Esophagus muscularis mucosa (tissue), 4 donors: ENCODE measurements around the gene C19orf44. TPM values are rescaled to one million over a fixed set of nuclear protein-coding genes. Genes with fewer than 3 reads are reported as not detected.

Source experiments
- DNase-seq: peaks from one replicate; pipeline ENCODE4 v3.0.0-alpha.2; 2017; ENCODE audit errors: extremely low spot score
- H3K27ac ChIP-seq, 4 donors: fragments of 200-600 bp; sonication (generic); replicated peaks in 1 of 4; 1 replicate in 3 of 4; 2 replicates in 1 of 4; pipeline ENCODE4 v1.5.1; 2016 to 2019; ENCODE audit warnings: mild to moderate bottlenecking in 1 of 4
- H3K27me3 ChIP-seq, 4 donors: fragments of 200-600 bp; sonication (generic); one replicate each; pipeline versions ENCODE4 v1.5.1 to v1.6.0; 2016 to 2019
- H3K36me3 ChIP-seq, 4 donors: fragments of 200-600 bp; sonication (generic); one replicate each; pipeline ENCODE4 v1.5.1; 2016 to 2019
- H3K4me1 ChIP-seq, 4 donors: fragments of 200-600 bp; sonication (generic); one replicate each; pipeline ENCODE4 v1.5.1; 2016 to 2019
- H3K4me3 ChIP-seq, 4 donors: fragments of 200-600 bp; sonication (generic); 1 replicate in 2 of 4; 2 replicates in 2 of 4; pipeline ENCODE4 v1.5.1; 2016 to 2019; ENCODE audit warnings: mild to moderate bottlenecking in 4 of 4, moderate library complexity in 1 of 4
- H3K9me3 ChIP-seq, 4 donors: fragments of 200-600 bp; sonication (generic); 1 replicate in 3 of 4; 2 replicates in 1 of 4; pipeline ENCODE4 v1.5.1; 2016 to 2019
- CTCF ChIP-seq, 3 experiments: fragments of 200-600 bp in 2 of 3; fragments of 450-650 bp in 1 of 3; sonication (generic) in 2 of 3; IDR thresholded peaks; one replicate each; pipeline ENCODE4 v1.5.1; 2017 to 2019; ENCODE audit warnings: antibody characterized with exemption in 3 of 3, mild to moderate bottlenecking in 2 of 3, moderate library complexity in 1 of 3
- EP300 ChIP-seq: sonication (generic); formaldehyde crosslinking; IDR thresholded peaks from one replicate; pipeline ENCODE4 v1.6.1; 2017; ENCODE audit warnings: antibody characterized with exemption
- POLR2A ChIP-seq: fragments of 450-650 bp; IDR thresholded peaks from one replicate; pipeline ENCODE4 v1.6.1; 2017; ENCODE audit warnings: antibody characterized with exemption, moderate library complexity, mild to moderate bottlenecking, low read depth
- POLR2AphosphoS5 ChIP-seq, 2 donors: sonication (generic); formaldehyde crosslinking; IDR thresholded peaks; one replicate each; pipeline ENCODE4 v1.6.1; 2017; ENCODE audit warnings: antibody characterized with exemption in 2 of 2
- WGBS: methylation state at CpG from one replicate; pipeline ENCODE4 v1.1.5; 2018; 5-methylcytosine and 5-hydroxymethylcytosine counted together
- intact Hi-C: fragments of 100-400 bp; cut with DNase I; formaldehyde crosslinking; loops from one replicate; pipeline ENCODE4 v1.15.1; 2023
- total RNA-seq, 4 donors: library from RNA; depleted of rRNA; stranded (reverse); fragments of >200 nt; gene quantifications; one replicate each; pipeline versions ENCODE4 v1.1.0 to v1.2.1, GENCODE V29; 2016

The C19orf44 gene
- total RNA-seq, 4 donors from 2014 or later, result 7.0 to 10.4 (median 8.5) TPM

- DNase-seq, result no peak
- 88% methylated on average over 7 of the region's 18 CpGs for WGBS
- no peaks in the 10 kb centered on the region for H3K27me3 ChIP-seq
- H3K4me3 ChIP-seq, result no peak overlapping the region
- peaks cover 16 to 32% (median 27%) of the 10 kb centered on the region in 4 donors for H3K4me1 ChIP-seq
- peaks cover 52 to 97% (median 89%) of the 10 kb centered on the region in 4 donors for H3K36me3 ChIP-seq
- intact Hi-C loops, result no loop called here
- H3K27ac ChIP-seq, result no peak overlapping the region
- TF ChIP-seq CTCF (IDR thresholded peaks at IDR 0.05) (no peak), EP300 (no peak), POLR2AphosphoS5 (IDR thresholded peaks at IDR 0.05) (no peak), POLR2A (no peak)
- H3K9me3 ChIP-seq, result no peaks in the 10 kb centered on the region
These were observed 39.2 kb downstream of the C19orf44 start for GRCh38 chr19:16535381-16535780.

- intact Hi-C loops, result no loop called here
- Histone ChIP-seq H3K27me3 (no peaks in the 10 kb centered on the region), H3K4me1 (peaks cover 24 to 40% (median 34%) of the 10 kb centered on the region in 4 donors), H3K36me3 (peaks cover 44 to 90% (median 82%) of the 10 kb centered on the region in 4 donors), H3K27ac (no peak overlapping the region), H3K4me3 (no peak overlapping the region), H3K9me3 (no peaks in the 10 kb centered on the region)
- no peak for DNase-seq
- 92% methylated on average over 4 of the region's 9 CpGs for WGBS
- TF ChIP-seq CTCF (IDR thresholded peaks at IDR 0.05) (no peak), EP300 (no peak), POLR2AphosphoS5 (IDR thresholded peaks at IDR 0.05) (no peak), POLR2A (no peak)
These were observed 39.9 kb downstream of the C19orf44 start for GRCh38 chr19:16536130-16536529.

GRCh38 chr19:16537111-16537510 lies 40.9 kb downstream of the C19orf44 start:
- 90% methylated on average over 13 of the region's 13 CpGs for WGBS
- Histone ChIP-seq H3K4me3 (no peak overlapping the region), H3K9me3 (no peaks in the 10 kb centered on the region), H3K27ac (no peak overlapping the region), H3K4me1 (peaks cover 29 to 46% (median 41%) of the 10 kb centered on the region in 4 donors), H3K36me3 (peaks cover 35 to 80% (median 72%) of the 10 kb centered on the region in 4 donors), H3K27me3 (no peaks in the 10 kb centered on the region)
- no peak for TF ChIP-seq POLR2A
- TF ChIP-seq CTCF (IDR thresholded peaks at IDR 0.05), result no peak
- TF ChIP-seq POLR2AphosphoS5 (IDR thresholded peaks at IDR 0.05), result no peak
- TF ChIP-seq EP300, result no peak
- intact Hi-C loops, result no loop called here
- DNase-seq, result no peak

GRCh38 chr19:16540948-16541347 lies 44.8 kb downstream of the C19orf44 start:
- WGBS, result 74% methylated on average over 12 of the region's 12 CpGs
- H3K27ac ChIP-seq, result no peak overlapping the region
- H3K4me3 ChIP-seq, result peak overlapping the region; percentile 79 to 99 (median 86)
- H3K27me3 ChIP-seq, result no peaks in the 10 kb centered on the region
- H3K4me1 ChIP-seq, result peaks cover 38 to 72% (median 63%) of the 10 kb centered on the region in 4 donors
- TF ChIP-seq EP300 (no peak), CTCF (IDR thresholded peaks at IDR 0.05) (no peak), POLR2A (no peak)
- H3K9me3 ChIP-seq, result no peaks in the 10 kb centered on the region
- H3K36me3 ChIP-seq, result peaks cover 0 to 42% (median 34%) of the 10 kb centered on the region in 4 donors
- DNase-seq, result no peak
- intact Hi-C loops, result no loop called here

GRCh38 chr19:16541526-16542044 lies 45.4 kb downstream of the C19orf44 start:
- 1% methylated on average over 26 of the region's 29 CpGs for WGBS
- TF ChIP-seq POLR2A, result no peak
- TF ChIP-seq POLR2AphosphoS5 (IDR thresholded peaks at IDR 0.05), result no peak
- TF ChIP-seq EP300, result no peak
- TF ChIP-seq CTCF (IDR thresholded peaks at IDR 0.05), result no peak
- peaks cover 0 to 36% (median 27%) of the 10 kb centered on the region in 4 donors for H3K36me3 ChIP-seq
- H3K27me3 ChIP-seq, result no peaks in the 10 kb centered on the region
- peak overlapping the region; percentile 83 to 94 (median 89) for H3K27ac ChIP-seq
- no peak for DNase-seq
- H3K9me3 ChIP-seq, result no peaks in the 10 kb centered on the region
- peaks cover 38 to 72% (median 63%) of the 10 kb centered on the region in 4 donors for H3K4me1 ChIP-seq
- intact Hi-C loops, result no loop called here
- peak overlapping the region; percentile 79 to 99 (median 86) for H3K4me3 ChIP-seq
